HAP-1 (cell line): Measurements from ENCODE around the gene FHL5.
A peak's percentile ranks its signal among the peaks of the same experiment; 100 is the strongest.
"Not testable (repeated sequence)": the region's sequence is repeated elsewhere in the genome, so short reads cannot be mapped to it uniquely, and the experiment has no call there.

Experiments
- DNase-seq, 2 experiments: peaks; one replicate each; pipeline ENCODE4 v3.0.0-alpha.2; 2016 to 2020; ENCODE audit warnings: low spot score in 2 of 2
- H3K27me3 ChIP-seq: fragments of 250-450 bp; sonication (Bioruptor Pico); 2 replicates; pipeline ENCODE4 v1.5.1; 2020; ENCODE audit warnings: low read depth, mild to moderate bottlenecking, moderate library complexity
- H3K36me3 ChIP-seq: fragments of 250-450 bp; sonication (Bioruptor Pico); replicated peaks from 2 replicates; pipeline ENCODE4 v1.5.1; 2020; ENCODE audit warnings: mild to moderate bottlenecking
- H3K4me1 ChIP-seq: fragments of 250-450 bp; sonication (Bioruptor Pico); 2 replicates; pipeline ENCODE4 v1.5.1; 2020; ENCODE audit warnings: mild to moderate bottlenecking
- H3K4me3 ChIP-seq: fragments of 250-450 bp; sonication (Bioruptor Pico); 2 replicates; pipeline ENCODE4 v1.5.1; 2020; ENCODE audit warnings: mild to moderate bottlenecking, moderate library complexity
- H3K9me3 ChIP-seq: fragments of 250-450 bp; sonication (Bioruptor Pico); 2 replicates; pipeline ENCODE4 v1.5.1; 2020; ENCODE audit warnings: mild to moderate bottlenecking, moderate library complexity
- in situ Hi-C: fragments of 300-500 bp; cut with MboI; formaldehyde crosslinking; loops from 3 replicates; pipeline ENCODE4 v1.14.3; 2020; ENCODE audit warnings: low sequenced_read_pairs, inconsistent platforms, mixed read lengths

FHL5 gene

DNA sequence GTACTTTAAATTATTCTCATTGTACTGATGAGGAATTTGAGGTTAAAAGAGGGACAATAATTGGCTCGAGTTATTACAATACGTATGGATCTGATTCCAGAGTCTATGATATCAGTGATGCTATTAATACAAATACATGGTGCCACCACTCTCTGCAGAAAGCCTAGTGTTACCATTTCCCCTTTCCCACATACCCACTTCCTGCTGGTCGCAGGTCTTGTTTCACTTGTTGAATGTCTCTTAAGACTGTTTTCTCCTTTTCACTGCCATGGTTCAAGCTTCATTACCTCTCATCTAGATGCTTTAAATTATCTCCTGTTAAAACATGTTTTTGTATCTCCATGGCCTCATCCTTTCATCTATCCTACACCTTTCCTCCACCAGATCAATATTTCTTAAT lies 62.0 kb downstream of the FHL5 start:
- H3K36me3 ChIP-seq: no peaks in the 10 kb centered on the region
- DNase-seq: no peak
- no peak overlapping the region for H3K4me3 ChIP-seq
- H3K27me3 ChIP-seq: no peaks in the 10 kb centered on the region
- no peaks in the 10 kb centered on the region for H3K4me1 ChIP-seq
- no peaks in the 10 kb centered on the region for H3K9me3 ChIP-seq
- in situ Hi-C loops: loop anchor here (10.0 to 25.0 kb wide), 2 partner anchors 262 to 430 kb away; partner anchors contain the start of gene NDUFAF4

GRCh38 chr6:96626759-96627364 lies 63.9 kb downstream of the FHL5 start:
- no peaks in the 10 kb centered on the region for H3K36me3 ChIP-seq

GRCh38 chr6:96631248-96631647 lies 68.3 kb downstream of the FHL5 start:
- Histone ChIP-seq H3K9me3 (no peaks in the 10 kb centered on the region), H3K36me3 (no peaks in the 10 kb centered on the region), H3K27me3 (no peaks in the 10 kb centered on the region), H3K4me1 (peaks cover 14% of the 10 kb centered on the region), H3K4me3 (no peak overlapping the region)
- in situ Hi-C loops: loop anchor here (25.0 kb wide), 1 partner anchor 256 kb away; the partner anchor contains the start of gene NDUFAF4
- no peak for DNase-seq

More at GRCh38 chr6:96626759-96627364, 63.9 kb downstream of the FHL5 start:
- Histone ChIP-seq H3K4me1 (no peaks in the 10 kb centered on the region), H3K27me3 (no peaks in the 10 kb centered on the region), H3K4me3 (no peak overlapping the region), H3K9me3 (no peaks in the 10 kb centered on the region)
- DNase-seq: peak in 1 of 2 experiments; percentile 83
- in situ Hi-C loops: loop anchor here (10.0 to 25.0 kb wide), 2 partner anchors 260 to 428 kb away; partner anchors contain the start of gene NDUFAF4

DNA sequence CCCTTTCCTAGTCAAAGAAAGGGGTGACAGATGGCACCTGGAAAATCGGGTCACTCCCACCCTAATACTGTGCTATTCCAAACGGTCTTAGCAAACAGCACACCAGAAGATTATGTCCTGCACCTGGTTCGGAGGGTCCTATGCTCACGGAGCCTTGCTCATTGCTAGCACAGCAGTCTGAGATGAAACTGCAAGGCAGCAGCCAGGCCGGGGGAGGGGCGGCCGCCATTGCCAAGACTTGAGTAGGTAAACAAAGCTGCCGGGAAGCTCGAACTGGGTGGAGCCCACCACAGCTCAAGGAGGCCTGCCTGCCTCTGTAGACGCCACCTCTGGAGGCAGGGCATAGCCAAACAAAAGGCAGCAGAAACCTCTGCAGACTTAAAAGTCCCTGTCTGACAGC lies 75.1 kb downstream of the FHL5 start:
- H3K36me3 ChIP-seq, H3K4me3 ChIP-seq, H3K27me3 ChIP-seq, H3K9me3 ChIP-seq: not testable (repeated sequence)
- in situ Hi-C loops: loop anchor here (25.0 kb wide), 1 partner anchor 249 kb away; the partner anchor contains the start of gene NDUFAF4
- H3K4me1 ChIP-seq: peaks cover 14% of the 10 kb centered on the region
- peak in 1 of 2 experiments; percentile 26 for DNase-seq

DNA sequence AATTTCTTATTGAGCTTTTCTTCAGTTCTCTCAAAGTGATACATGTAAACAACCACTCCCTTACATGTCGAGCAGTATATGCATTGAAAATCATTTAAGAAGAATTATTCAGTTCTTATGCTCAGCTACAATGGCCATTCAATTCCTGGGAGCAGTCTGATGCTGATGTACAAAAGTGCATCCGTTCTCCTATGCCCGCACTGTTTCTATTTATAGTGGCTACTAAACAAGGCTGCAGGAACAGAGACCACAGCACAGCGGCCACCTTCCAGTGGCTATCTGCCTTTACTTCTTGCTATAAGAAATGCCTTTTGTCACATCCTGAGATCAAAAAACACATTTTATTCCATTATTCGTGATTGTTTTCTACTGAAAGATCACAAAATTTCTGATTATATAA lies 82.2 kb downstream of the FHL5 start:
- Histone ChIP-seq H3K4me3 (no peak overlapping the region), H3K4me1 (no peaks in the 10 kb centered on the region), H3K27me3 (no peaks in the 10 kb centered on the region), H3K36me3 (no peaks in the 10 kb centered on the region), H3K9me3 (no peaks in the 10 kb centered on the region)
- in situ Hi-C loops: loop anchor here (25.0 kb wide), 1 partner anchor 242 kb away; the partner anchor contains the start of gene NDUFAF4
- DNase-seq: no peak

- in situ Hi-C loops: loop anchor here (25.0 kb wide), 1 partner anchor 237 kb away; the partner anchor contains the start of gene NDUFAF4
- no peaks in the 10 kb centered on the region for H3K9me3 ChIP-seq
- H3K27me3 ChIP-seq: no peaks in the 10 kb centered on the region
- H3K4me3 ChIP-seq: no peak overlapping the region
- no peaks in the 10 kb centered on the region for H3K4me1 ChIP-seq
- no peak for DNase-seq
- no peaks in the 10 kb centered on the region for H3K36me3 ChIP-seq
These were observed 87.0 kb downstream of the FHL5 start for GRCh38 chr6:96649926-96650325.

- no peak for DNase-seq
- Histone ChIP-seq H3K36me3 (no peaks in the 10 kb centered on the region), H3K27me3 (no peaks in the 10 kb centered on the region), H3K4me3 (no peak overlapping the region), H3K4me1 (no peaks in the 10 kb centered on the region), H3K9me3 (no peaks in the 10 kb centered on the region)
- in situ Hi-C loops: no loop called here
These were observed 88.9 kb downstream of the FHL5 start for GRCh38 chr6:96651816-96652215.

GRCh38 chr6:96652552-96652951 lies 89.6 kb downstream of the FHL5 start:
- no peaks in the 10 kb centered on the region for H3K27me3 ChIP-seq
- DNase-seq: no peak
- no peaks in the 10 kb centered on the region for H3K36me3 ChIP-seq
- H3K9me3 ChIP-seq: no peaks in the 10 kb centered on the region
- in situ Hi-C loops: no loop called here
- no peak overlapping the region for H3K4me3 ChIP-seq
- no peaks in the 10 kb centered on the region for H3K4me1 ChIP-seq

- Histone ChIP-seq H3K4me3 (no peak overlapping the region), H3K9me3 (no peaks in the 10 kb centered on the region), H3K27me3 (no peaks in the 10 kb centered on the region), H3K4me1 (no peaks in the 10 kb centered on the region), H3K36me3 (no peaks in the 10 kb centered on the region)
- in situ Hi-C loops: no loop called here
- no peak for DNase-seq
These were observed 90.3 kb downstream of the FHL5 start for GRCh38 chr6:96653181-96653580.

- in situ Hi-C loops: no loop called here
- H3K27me3 ChIP-seq: no peaks in the 10 kb centered on the region
- H3K9me3 ChIP-seq: no peaks in the 10 kb centered on the region
- H3K4me3 ChIP-seq: no peak overlapping the region
- no peaks in the 10 kb centered on the region for H3K4me1 ChIP-seq
- H3K36me3 ChIP-seq: no peaks in the 10 kb centered on the region
- no peak for DNase-seq
These were observed 93.6 kb downstream of the FHL5 start for GRCh38 chr6:96656567-96656966.

- no peaks in the 10 kb centered on the region for H3K9me3 ChIP-seq
- H3K4me1 ChIP-seq: no peaks in the 10 kb centered on the region
- H3K27me3 ChIP-seq: no peaks in the 10 kb centered on the region
- H3K4me3 ChIP-seq: no peak overlapping the region
- in situ Hi-C loops: no loop called here
- DNase-seq: no peak
- H3K36me3 ChIP-seq: no peaks in the 10 kb centered on the region
These were observed 94.4 kb downstream of the FHL5 start for GRCh38 chr6:96657344-96657743.

DNA sequence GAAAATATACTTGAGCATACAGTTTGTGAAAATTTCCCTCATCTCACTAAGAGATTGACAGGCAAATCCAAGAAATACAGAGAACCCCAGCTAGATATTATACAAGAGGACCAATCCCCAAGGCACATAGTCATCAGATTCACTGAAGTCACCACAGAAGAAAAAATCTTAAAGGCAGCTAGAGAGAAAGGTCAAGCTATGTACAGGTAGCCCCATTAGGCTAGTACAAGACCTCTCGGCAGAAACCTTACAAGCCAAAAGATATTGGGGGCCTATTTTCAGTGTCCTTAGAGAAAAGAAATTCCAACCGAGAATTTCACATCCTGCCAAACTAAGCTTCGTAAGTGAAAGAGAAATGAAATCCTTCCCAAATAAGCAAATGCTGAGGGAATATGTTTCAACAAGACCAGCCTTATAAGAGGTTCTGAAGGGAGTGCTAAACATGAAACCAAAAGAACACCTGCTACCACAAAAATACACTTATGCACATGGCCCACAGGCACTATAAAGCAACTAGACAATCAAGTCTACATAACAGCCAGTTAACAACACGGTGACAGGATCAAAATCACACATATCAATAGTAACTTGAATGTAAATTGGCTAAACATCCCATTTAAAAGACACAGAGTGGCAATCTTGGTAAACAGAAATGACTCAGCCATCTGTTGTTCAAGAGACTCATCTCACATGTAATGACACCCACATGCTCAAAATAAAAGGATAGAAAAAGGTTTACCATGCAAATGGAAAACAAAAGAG lies 96.3 kb downstream of the FHL5 start:
- no peak for DNase-seq
- Histone ChIP-seq H3K4me3 (no peak overlapping the region), H3K4me1 (no peaks in the 10 kb centered on the region), H3K36me3 (no peaks in the 10 kb centered on the region), H3K27me3 (no peaks in the 10 kb centered on the region), H3K9me3 (no peaks in the 10 kb centered on the region)
- in situ Hi-C loops: no loop called here
